Lung (tissue), 12 donors: ENCODE results near the gene RNF14. TPM values are rescaled to one million over a fixed set of nuclear protein-coding genes. Genes with fewer than 3 reads are reported as not detected.

ENCODE experiments used
- ATAC-seq: fragments of 200-7000 bp; cut with Tn5 transposase; one replicate; pipeline ENCODE4 v1.9.1; 2020; ENCODE audit warnings: moderate number of reproducible peaks; ENCODE audit not compliant: insufficient read depth, low FRiP score
- DNase-seq, 3 donors: peaks; one replicate each; pipeline ENCODE4 v3.0.0-alpha.2; 2013 to 2017
- H3K27ac ChIP-seq, 2 donors: one replicate each; pipeline ENCODE4 v1.5.1; 2013; ENCODE audit warnings: mild to moderate bottlenecking in 2 of 2, moderate library complexity in 2 of 2, control low read depth in 1 of 2, inconsistent platforms in 1 of 2, low read depth in 1 of 2, low read length in 1 of 2
- H3K27me3 ChIP-seq, 3 donors: one replicate each; pipeline ENCODE4 v1.5.1; 2013; ENCODE audit warnings: low read length in 2 of 3; ENCODE audit not compliant: control insufficient read depth in 3 of 3, insufficient read depth in 3 of 3
- H3K36me3 ChIP-seq, 4 donors: one replicate each; pipeline ENCODE4 v1.5.1; 2013; ENCODE audit warnings: low read length in 4 of 4, mild to moderate bottlenecking in 1 of 4, moderate library complexity in 1 of 4; ENCODE audit not compliant: control insufficient read depth in 4 of 4, insufficient read depth in 4 of 4
- H3K4me1 ChIP-seq, 5 donors: one replicate each; pipeline ENCODE4 v1.5.1; 2013; ENCODE audit warnings: low read length in 5 of 5, mild to moderate bottlenecking in 2 of 5, moderate library complexity in 1 of 5; ENCODE audit not compliant: control insufficient read depth in 5 of 5, insufficient read depth in 5 of 5
- H3K4me3 ChIP-seq: one replicate; pipeline ENCODE4 v1.5.1; 2013; ENCODE audit warnings: mild to moderate bottlenecking, control low read depth, moderate library complexity
- H3K9ac ChIP-seq, 2 donors: one replicate each; pipeline ENCODE4 v1.5.1; 2013; ENCODE audit warnings: low read length in 2 of 2, control low read depth in 1 of 2; ENCODE audit not compliant: insufficient read depth in 1 of 2
- H3K9me3 ChIP-seq, 4 donors: one replicate each; pipeline ENCODE4 v1.5.1; 2013; ENCODE audit warnings: low read length in 3 of 4, mild to moderate bottlenecking in 1 of 4, moderate library complexity in 1 of 4; ENCODE audit not compliant: control insufficient read depth in 4 of 4, insufficient read depth in 3 of 4
- CTCF ChIP-seq: IDR thresholded peaks from 2 replicates; pipeline ENCODE4 v1.5.1; 2012; ENCODE audit warnings: mild to moderate bottlenecking; ENCODE audit errors: control extremely low read depth, extremely low read depth
- whole genome bisulfite sequencing, 2 donors: extraction: QIAGEN DNeasy Blood & Tissue Kit; methylation state at CpG; one replicate each; pipeline ENCODE4 v1.1.7; 2013; 5-methylcytosine and 5-hydroxymethylcytosine counted together
- polyA plus RNA-seq, 2 donors: library from polyadenylated mRNA; stranded (reverse); fragments of 200-250 nt; gene quantifications; one replicate each; pipeline ENCODE4 v1.2.1, GENCODE V29; 2013
- total RNA-seq, 2 donors: library from RNA; depleted of rRNA in 1 of 2; stranded (reverse); fragments of >200 nt in 1 of 2; gene quantifications; one replicate each; pipeline ENCODE4 v1.2.1, GENCODE V29; 2014 to 2021
- donor health status: control.
- donor health status: control.
- donor health status: Bipolar disorder and iron deficiency.
- donor health status: healthy.
- donor health status: DM: yes; HTN: yes; CAD: no.

Gene RNF14
- total and polyA plus RNA-seq, 4 donors = 16.8 to 66.0 (median 45.1) TPM

GRCh38 chr5:142038735-142039134 is 69.8 kb downstream of the RNF14 start:
- H3K27ac ChIP-seq = no peak overlapping the region
- no peak overlapping the region for H3K9ac ChIP-seq
- TF ChIP-seq CTCF = no peak
- H3K9me3 ChIP-seq = no peaks in the 10 kb centered on the region
- WGBS, 2 donors = 98 to 100% methylated on average over 2 of the region's 2 CpGs
- DNase-seq = no peak
- H3K27me3 ChIP-seq = no peaks in the 10 kb centered on the region
- no peak for ATAC-seq
- no peaks in the 10 kb centered on the region for H3K4me1 ChIP-seq
- no peaks in the 10 kb centered on the region for H3K36me3 ChIP-seq
- no peak overlapping the region for H3K4me3 ChIP-seq

Other genes with a start within 250 kb of the RNF14 start
- gene PCDH1, start 90.7 kb upstream of the RNF14 start, total RNA-seq = 10 to 100 TPM; 43.6 to 70.2 TPM
- 10 to 100 TPM; 18.2 to 45.1 TPM for gene PCDH1, start 90.7 kb upstream of the RNF14 start, polyA plus RNA-seq
- 100 to 1,000 TPM in 1 of 2 donors, 10 to 100 TPM in 1; 89.1 to 141 TPM for gene DELE1, start 45.2 kb upstream of the RNF14 start, total RNA-seq
- gene DELE1, start 45.2 kb upstream of the RNF14 start, polyA plus RNA-seq = 10 to 100 TPM; 46.3 to 49.3 TPM
- 10 to 100 TPM; 17.0 to 34.2 TPM for gene PCDH12, start 10.9 kb upstream of the RNF14 start, total RNA-seq
- gene PCDH12, start 10.9 kb upstream of the RNF14 start, polyA plus RNA-seq = 1 to 10 TPM; 3.9 to 5.6 TPM
- gene GNPDA1, start 43.9 kb downstream of the RNF14 start, total RNA-seq = 10 to 100 TPM; 30.2 to 32.4 TPM
- 10 to 100 TPM; 23.3 to 51.4 TPM for gene GNPDA1, start 43.9 kb downstream of the RNF14 start, polyA plus RNA-seq
- 100 to 1,000 TPM in 1 of 2 donors, 10 to 100 TPM in 1; 66.8 to 106 TPM for gene NDFIP1, start 139.7 kb downstream of the RNF14 start, total RNA-seq
- gene NDFIP1, start 139.7 kb downstream of the RNF14 start, polyA plus RNA-seq = 10 to 100 TPM; 31.5 to 70.1 TPM